GM12878 (cell line): ENCODE data around the gene CAMKMT. TPM values are rescaled to one million over a fixed set of nuclear protein-coding genes. Genes with fewer than 3 reads are reported as not detected.

Experiments used
- ATAC-seq: fragments of 200-7000 bp; cut with Tn5 transposase; 3 replicates; pipeline ENCODE4 v1.9.1; 2020; ENCODE audit warnings: mild to moderate bottlenecking, moderate library complexity
- BruUV-seq: library from RNA; stranded (reverse); fragments of 400-500 nt; replicated peaks from 2 replicates; lab custom pipeline; 2021; lab: Mats Ljungman, UMichigan
- CTCF ChIA-PET: fragments of 300-600 bp; sonication (Branson Sonifier 250); formaldehyde crosslinking; extraction: SDS; loops from one replicate; lab custom pipeline; 2021; ENCODE audit warnings: inconsistent platforms; lab: Yijun Ruan, JAX
- POLR2A ChIA-PET: fragments of 350-600 bp; formaldehyde crosslinking; extraction: SDS; loops from one replicate; lab custom pipeline; 2021; ENCODE audit warnings: inconsistent platforms; lab: Charles Lee
- RAD21 ChIA-PET: fragments of 300-600 bp; sonication (Branson Sonifier 250); formaldehyde crosslinking; loops from one replicate; lab custom pipeline; 2023; ENCODE audit warnings: antibody characterized with exemption; ENCODE audit not compliant: unreplicated experiment; lab: Charles Lee
- SMC1A ChIA-PET: fragments of 300-600 bp; sonication (Branson Sonifier 250); formaldehyde crosslinking; loops from one replicate; lab custom pipeline; 2023; ENCODE audit not compliant: unreplicated experiment, uncharacterized antibody; lab: Charles Lee
- DNase-seq: peaks from one replicate; pipeline ENCODE4 v3.0.0-alpha.2; 2011; ENCODE audit warnings: low read depth, low spot score
- FAIRE-seq: peaks from 3 replicates; lab custom pipeline; 2011; peaks lifted over from hg19 to GRCh38; lab: Jason Lieb, UNC
- H2AFZ ChIP-seq: 2 replicates; pipeline ENCODE4 v1.6.0; 2011; ENCODE audit warnings: low read depth, low read length, control low read depth; ENCODE audit not compliant: control insufficient read depth
- H3K27ac ChIP-seq: 2 replicates; pipeline ENCODE4 v1.5.1; 2011; ENCODE audit warnings: control low read depth; ENCODE audit not compliant: control insufficient read depth, insufficient read depth
- H3K27me3 ChIP-seq, 2 experiments: replicated peaks in 1 of 2; 2 replicates each; pipeline versions ENCODE4 v1.6.0 to v1.6.1; 2011; ENCODE audit warnings: low read length in 1 of 2; ENCODE audit not compliant: control insufficient read depth in 2 of 2, insufficient read depth in 2 of 2
- H3K36me3 ChIP-seq, 2 experiments: 2 replicates each; pipeline ENCODE4 v1.5.1; 2011; ENCODE audit warnings: low read length in 1 of 2; ENCODE audit not compliant: control insufficient read depth in 2 of 2, insufficient read depth in 2 of 2
- H3K4me1 ChIP-seq: 2 replicates; pipeline ENCODE4 v1.6.1; 2011; ENCODE audit warnings: mild to moderate bottlenecking, low read length, moderate library complexity, mixed read lengths; ENCODE audit not compliant: control insufficient read depth, insufficient read depth
- H3K4me2 ChIP-seq: 2 replicates; pipeline ENCODE4 v1.6.0; 2011; ENCODE audit warnings: control low read depth; ENCODE audit not compliant: control insufficient read depth, insufficient read depth
- H3K4me3 ChIP-seq: fragments of 200-600 bp; sonication (generic); 2 replicates; pipeline ENCODE4 v1.5.1; 2016
- H3K79me2 ChIP-seq: 2 replicates; pipeline ENCODE4 v1.6.0; 2011; ENCODE audit warnings: low read length; ENCODE audit not compliant: control insufficient read depth, insufficient read depth
- H3K9ac ChIP-seq: 2 replicates; pipeline ENCODE4 v1.8.0; 2011; ENCODE audit warnings: low read length, control low read depth, mixed read lengths; ENCODE audit not compliant: control insufficient read depth, insufficient read depth
- H3K9me3 ChIP-seq: replicated peaks from 3 replicates; pipeline ENCODE4 v1.5.1; 2011; ENCODE audit warnings: mild to moderate bottlenecking, low read length; ENCODE audit not compliant: control insufficient read depth, insufficient read depth
- H4K20me1 ChIP-seq: 2 replicates; pipeline ENCODE4 v1.6.0; 2011; ENCODE audit not compliant: control insufficient read depth, insufficient read depth
- BACH1 ChIP-seq: fragments of 450-650 bp; IDR thresholded peaks from 2 replicates; pipeline ENCODE4 v1.6.1; 2017; ENCODE audit warnings: mild to moderate bottlenecking, borderline replicate concordance
- CBFB ChIP-seq: IDR thresholded peaks from 2 replicates; pipeline ENCODE4 v1.6.1; 2016; ENCODE audit warnings: antibody characterized with exemption, low read depth
- CEBPB ChIP-seq, 2 experiments: fragments of 150-350 bp in 1 of 2; IDR thresholded peaks; 2 replicates each; pipeline ENCODE4 v1.6.1; 2012 to 2014; ENCODE audit warnings: low read depth in 2 of 2, low read length in 2 of 2, borderline replicate concordance in 1 of 2, inconsistent platforms in 1 of 2
- FOXM1 ChIP-seq: IDR thresholded peaks from 2 replicates; pipeline ENCODE4 v1.6.1; 2012; ENCODE audit warnings: low read depth, mild to moderate bottlenecking, inconsistent platforms, low read length, moderate library complexity
- HDAC2 ChIP-seq: fragments of 200-600 bp; sonication (generic); IDR thresholded peaks from 2 replicates; pipeline ENCODE4 v1.6.1; 2017
- HDGF ChIP-seq: fragments of 450-650 bp; IDR thresholded peaks from 2 replicates; pipeline ENCODE4 v1.6.1; 2016; ENCODE audit warnings: antibody characterized with exemption
- IKZF1 ChIP-seq: fragments of 450-650 bp; conservative IDR thresholded peaks from 2 replicates; pipeline ENCODE4 v1.6.1; 2017; ENCODE audit warnings: antibody characterized with exemption, mild to moderate bottlenecking
- IRF4 ChIP-seq: IDR thresholded peaks from 2 replicates; pipeline ENCODE4 v1.6.1; 2011; ENCODE audit warnings: low read depth, low read length
- MEF2A ChIP-seq: IDR thresholded peaks from 2 replicates; pipeline ENCODE4 v1.6.1; 2011; ENCODE audit warnings: low read depth, mild to moderate bottlenecking, low read length, moderate library complexity; ENCODE audit not compliant: insufficient read depth
- NFIC ChIP-seq: IDR thresholded peaks from 2 replicates; pipeline ENCODE4 v1.6.1; 2012; ENCODE audit warnings: low read depth, mild to moderate bottlenecking, inconsistent platforms, low read length, moderate library complexity
- NR2C1 ChIP-seq: fragments of 450-650 bp; IDR thresholded peaks from 2 replicates; pipeline ENCODE4 v1.6.1; 2017; ENCODE audit warnings: antibody characterized with exemption, mild to moderate bottlenecking, moderate library complexity
- NRF1 ChIP-seq: conservative IDR thresholded peaks from 2 replicates; pipeline ENCODE4 v1.6.1; 2011; ENCODE audit warnings: mild to moderate bottlenecking, low read depth, low read length, improper control_type of control experiment
- PML ChIP-seq: IDR thresholded peaks from 2 replicates; pipeline ENCODE4 v1.6.1; 2012; ENCODE audit warnings: low read length, inconsistent platforms
- POLR2AphosphoS2 ChIP-seq: IDR thresholded peaks from 2 replicates; pipeline ENCODE4 v1.6.1; 2011; ENCODE audit warnings: low read depth, mild to moderate bottlenecking, low read length, improper control_type of control experiment, moderate library complexity
- RB1 ChIP-seq: fragments of 450-650 bp; formaldehyde crosslinking; IDR thresholded peaks from 2 replicates; pipeline ENCODE4 v1.6.1; 2017; ENCODE audit warnings: mild to moderate bottlenecking, borderline replicate concordance
- RCOR1 ChIP-seq: conservative IDR thresholded peaks from 2 replicates; pipeline ENCODE4 v1.6.1; 2012; ENCODE audit warnings: low read depth, low read length, improper control_type of control experiment
- SMAD5 ChIP-seq: IDR thresholded peaks from 2 replicates; pipeline ENCODE4 v1.6.1; 2016; ENCODE audit warnings: antibody characterized with exemption, low read depth
- SMARCA5 ChIP-seq: fragments of 450-650 bp; IDR thresholded peaks from 2 replicates; pipeline ENCODE4 v1.6.1; 2017; ENCODE audit warnings: mild to moderate bottlenecking
- SRF ChIP-seq, 2 experiments: IDR thresholded peaks; 2 replicates each; pipeline ENCODE4 v1.6.1; 2011; ENCODE audit warnings: low read depth in 2 of 2, low read length in 2 of 2, mild to moderate bottlenecking in 1 of 2, moderate library complexity in 1 of 2
- TARDBP ChIP-seq: IDR thresholded peaks from 2 replicates; pipeline ENCODE4 v1.6.1; 2016; ENCODE audit warnings: borderline replicate concordance
- ZNF207 ChIP-seq: fragments of 450-650 bp; IDR thresholded peaks from 2 replicates; pipeline ENCODE4 v1.6.1; 2014; ENCODE audit warnings: antibody characterized with exemption, mild to moderate bottlenecking, borderline replicate concordance
- ZZZ3 ChIP-seq: IDR thresholded peaks from 2 replicates; pipeline ENCODE4 v1.6.1; 2011; ENCODE audit warnings: low read depth; ENCODE audit not compliant: control insufficient read depth, insufficient read length
- WGBS: methylation state at CpG from one replicate; pipeline ENCODE4 v1.1.6; 2016; ENCODE audit warnings: low lambda C conversion rate; ENCODE audit not compliant: insufficient replicate concordance, insufficient coverage; ENCODE audit errors: missing lambda C conversion rate; 5-methylcytosine and 5-hydroxymethylcytosine counted together
- in situ Hi-C: fragments of 300-500 bp; cut with MboI; formaldehyde crosslinking; loops from 9 replicates; pipeline ENCODE4 v1.14.3; 2018; ENCODE audit warnings: mixed read lengths
- intact Hi-C: fragments of 100-400 bp; cut with micrococcal nuclease; formaldehyde crosslinking; loops from one replicate; pipeline ENCODE4 v1.14.2; 2022; ENCODE audit not compliant: unreplicated experiment
- polyA plus RNA-seq, 11 experiments: library from polyadenylated mRNA; depleted of rRNA in 4 of 11; unstranded in 6 of 11; stranded (reverse) in 5 of 11; fragments of >200 nt; fragmentation: Nextera tagmentation in 4 of 11; fragmentation: Illumina TruSeq in 1 of 11; extraction: Ambion mirVana in 4 of 11; extraction: Trizol in 1 of 11; gene quantifications; 1 replicate in 1 of 11; 2 replicates in 10 of 11; pipeline versions ENCODE4 v1.2.1 to v1.2.3, GENCODE V29; 2011 to 2016; ENCODE audit warnings: inconsistent platforms in 2 of 11, missing spikeins in 2 of 11, low read depth in 1 of 11
- total RNA-seq, 4 experiments: library from RNA; depleted of rRNA in 3 of 4; stranded (reverse); fragments of >200 nt in 3 of 4; fragmentation: Illumina TruSeq in 1 of 4; extraction: Trizol in 1 of 4; gene quantifications; 2 replicates each; pipeline versions ENCODE4 v1.2.1 to v1.2.3, GENCODE V29; 2013 to 2021
- TF ChIP-seq, protein P1 (sequence below): fragments of 450-650 bp; formaldehyde crosslinking; IDR thresholded peaks from 2 replicates; pipeline ENCODE4 v1.4.0; 2020; ENCODE audit warnings: mild to moderate bottlenecking, moderate library complexity

Gene CAMKMT
- total and polyA plus RNA-seq, 10 of the 15 experiments (the other 5 are each of a cell fraction or from before 2014, with no cell fraction given), result 2.7 to 16.0 (median 11.8) TPM

DNA sequence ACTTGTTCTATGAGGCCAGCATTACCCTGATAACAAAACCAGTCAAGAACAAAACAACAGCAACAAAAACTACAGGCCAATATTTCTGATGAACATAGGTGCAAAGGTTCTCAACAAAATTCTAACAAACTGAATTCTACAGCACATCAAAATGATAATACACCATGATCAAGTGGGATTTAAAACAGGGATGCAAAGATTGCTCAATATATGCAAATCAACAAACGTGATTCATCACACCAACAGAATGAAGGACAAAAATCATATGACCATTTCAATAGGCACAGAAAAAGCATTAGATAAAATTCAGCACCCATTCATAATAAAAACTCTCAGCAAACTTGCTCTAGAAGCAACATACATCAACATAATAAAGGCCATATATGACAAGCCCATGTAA, 173.6 kb downstream of the CAMKMT start (continued):
- TF ChIP-seq ZNF207 (no peak), SMARCA5 (no peak), NR2C1 (no peak), RB1 (no peak), NFIC (no peak), SMAD5 (no peak), HDGF (no peak), HDAC2 (no peak), BACH1 (no peak)

DNA sequence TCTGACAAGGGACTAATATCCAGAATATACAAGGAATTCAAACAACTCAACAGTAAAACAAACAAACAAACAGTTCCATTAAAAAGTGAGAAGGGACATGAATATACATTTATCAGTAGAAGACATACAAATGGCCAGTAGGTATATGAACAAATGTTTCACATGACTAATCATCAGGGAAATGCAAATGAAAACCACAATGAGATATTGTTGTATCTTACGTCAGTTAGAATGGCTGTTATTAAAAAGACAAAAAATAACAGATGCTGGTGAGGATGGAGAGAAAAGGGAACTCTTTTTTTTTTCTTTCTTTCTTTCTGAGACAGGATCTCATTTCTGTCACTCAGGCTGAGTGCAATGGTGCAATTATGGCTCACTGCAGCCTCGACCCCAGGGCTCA, 175.5 kb downstream of the CAMKMT start:
- H3K36me3 ChIP-seq, result no peaks in the 10 kb centered on the region
- RAD21 ChIA-PET, result no interaction called here
- 41% methylated on average over 2 of the region's 2 CpGs for WGBS
- no peaks in the 10 kb centered on the region for H3K4me1 ChIP-seq
- BruUV-seq, result no TSS peak
- in situ Hi-C loops (no loop called here), intact Hi-C loops (no loop called here)
- no peaks in the 10 kb centered on the region for H4K20me1 ChIP-seq
- H2AFZ ChIP-seq, result no peak overlapping the region
- POLR2A ChIA-PET, result no interaction called here
- no peaks in the 10 kb centered on the region for H3K79me2 ChIP-seq
- H3K9ac ChIP-seq, result no peak overlapping the region
- H3K4me3 ChIP-seq, result no peak overlapping the region
- FAIRE-seq, result no peak
- 0 out of 3 replicates have a peak, but pooled peaks have one; percentile 18 for ATAC-seq
- H3K4me2 ChIP-seq, result no peak overlapping the region
- no peaks in the 10 kb centered on the region for H3K27me3 ChIP-seq
- H3K27ac ChIP-seq, result no peak overlapping the region
- TF ChIP-seq IKZF1 (no peak), POLR2AphosphoS2 (no peak), MEF2A (no peak), CBFB (no peak), TARDBP (no peak), IRF4 (no peak), CEBPB (IDR thresholded peaks at IDR 0.05; ENCODE audit: borderline replicate concordance in 1 of 2, low read depth in 2 of 2, low read length in 2 of 2) (no peak), FOXM1 (no peak), ZZZ3 (no peak), PML (no peak), SRF (IDR thresholded peaks at IDR 0.05; ENCODE audit: low read depth in 2 of 2, low read length in 2 of 2) (no peak), NRF1 (no peak), RCOR1 (no peak)
- TF ChIP-seq, protein P1, sequence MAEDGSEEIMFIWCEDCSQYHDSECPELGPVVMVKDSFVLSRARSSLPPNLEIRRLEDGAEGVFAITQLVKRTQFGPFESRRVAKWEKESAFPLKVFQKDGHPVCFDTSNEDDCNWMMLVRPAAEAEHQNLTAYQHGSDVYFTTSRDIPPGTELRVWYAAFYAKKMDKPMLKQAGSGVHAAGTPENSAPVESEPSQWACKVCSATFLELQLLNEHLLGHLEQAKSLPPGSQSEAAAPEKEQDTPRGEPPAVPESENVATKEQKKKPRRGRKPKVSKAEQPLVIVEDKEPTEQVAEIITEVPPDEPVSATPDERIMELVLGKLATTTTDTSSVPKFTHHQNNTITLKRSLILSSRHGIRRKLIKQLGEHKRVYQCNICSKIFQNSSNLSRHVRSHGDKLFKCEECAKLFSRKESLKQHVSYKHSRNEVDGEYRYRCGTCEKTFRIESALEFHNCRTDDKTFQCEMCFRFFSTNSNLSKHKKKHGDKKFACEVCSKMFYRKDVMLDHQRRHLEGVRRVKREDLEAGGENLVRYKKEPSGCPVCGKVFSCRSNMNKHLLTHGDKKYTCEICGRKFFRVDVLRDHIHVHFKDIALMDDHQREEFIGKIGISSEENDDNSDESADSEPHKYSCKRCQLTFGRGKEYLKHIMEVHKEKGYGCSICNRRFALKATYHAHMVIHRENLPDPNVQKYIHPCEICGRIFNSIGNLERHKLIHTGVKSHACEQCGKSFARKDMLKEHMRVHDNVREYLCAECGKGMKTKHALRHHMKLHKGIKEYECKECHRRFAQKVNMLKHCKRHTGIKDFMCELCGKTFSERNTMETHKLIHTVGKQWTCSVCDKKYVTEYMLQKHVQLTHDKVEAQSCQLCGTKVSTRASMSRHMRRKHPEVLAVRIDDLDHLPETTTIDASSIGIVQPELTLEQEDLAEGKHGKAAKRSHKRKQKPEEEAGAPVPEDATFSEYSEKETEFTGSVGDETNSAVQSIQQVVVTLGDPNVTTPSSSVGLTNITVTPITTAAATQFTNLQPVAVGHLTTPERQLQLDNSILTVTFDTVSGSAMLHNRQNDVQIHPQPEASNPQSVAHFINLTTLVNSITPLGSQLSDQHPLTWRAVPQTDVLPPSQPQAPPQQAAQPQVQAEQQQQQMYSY (CRISPR knock-in tag), result no peak
- DNase-seq, result no peak
- CTCF ChIA-PET, result no interaction called here
- SMC1A ChIA-PET, result no interaction called here
- no peaks in the 10 kb centered on the region for H3K9me3 ChIP-seq
